GM08714 (cell line): ENCODE data around the gene LRRC7.

Experiments used
- H3K4me3 ChIP-seq: fragments of 200-500 bp; sonication (Bioruptor generic); 2 replicates; pipeline ENCODE4 v1.5.1; 2014; ENCODE audit warnings: mild to moderate bottlenecking, low read length, inconsistent platforms
- ZNF274 ChIP-seq: IDR thresholded peaks from 2 replicates; pipeline ENCODE4 v1.6.1; 2012; ENCODE audit warnings: mild to moderate bottlenecking, low read depth, low read length

Gene LRRC7

DNA sequence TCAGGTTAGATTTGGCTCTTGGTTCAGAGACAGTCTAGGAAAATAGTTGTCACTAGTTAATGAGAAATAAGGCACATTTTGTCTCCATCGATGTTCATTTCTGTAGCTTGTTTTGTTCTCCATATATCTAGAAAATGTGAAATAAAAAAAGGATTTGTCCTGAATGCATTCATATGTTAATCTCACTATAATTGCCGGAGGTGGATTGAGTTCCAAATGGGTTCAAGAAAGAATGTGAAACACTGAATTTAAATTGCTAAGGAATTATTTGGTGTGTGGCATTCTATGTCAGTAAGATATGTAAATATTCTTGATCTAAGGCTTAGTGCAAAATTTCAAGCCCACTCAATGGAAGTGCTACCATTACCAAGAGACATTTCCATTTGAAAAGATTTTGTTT, 176.7 kb downstream of the LRRC7 start:
- H3K4me3 ChIP-seq = no peak overlapping the region
- TF ChIP-seq ZNF274 = no peak

DNA sequence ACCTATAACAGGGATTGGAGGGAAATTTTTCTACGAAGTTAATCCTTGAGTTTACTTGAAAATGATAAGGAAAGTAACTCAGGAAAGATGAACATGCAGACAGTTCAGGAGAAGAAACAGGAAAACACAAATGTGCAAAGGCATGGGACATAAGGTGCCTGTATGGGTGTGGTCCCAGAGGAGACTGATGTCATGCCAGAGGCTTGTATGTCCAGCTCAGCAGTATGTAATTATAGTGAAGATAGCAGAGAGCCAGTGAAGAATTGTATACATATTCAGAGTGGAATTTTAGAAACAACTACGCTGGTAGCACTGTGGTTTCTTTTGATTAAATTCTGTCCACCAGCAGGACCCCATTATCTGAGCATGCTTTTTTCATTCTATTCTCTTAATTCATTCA, 179.5 kb downstream of the LRRC7 start:
- TF ChIP-seq ZNF274 = no peak

DNA sequence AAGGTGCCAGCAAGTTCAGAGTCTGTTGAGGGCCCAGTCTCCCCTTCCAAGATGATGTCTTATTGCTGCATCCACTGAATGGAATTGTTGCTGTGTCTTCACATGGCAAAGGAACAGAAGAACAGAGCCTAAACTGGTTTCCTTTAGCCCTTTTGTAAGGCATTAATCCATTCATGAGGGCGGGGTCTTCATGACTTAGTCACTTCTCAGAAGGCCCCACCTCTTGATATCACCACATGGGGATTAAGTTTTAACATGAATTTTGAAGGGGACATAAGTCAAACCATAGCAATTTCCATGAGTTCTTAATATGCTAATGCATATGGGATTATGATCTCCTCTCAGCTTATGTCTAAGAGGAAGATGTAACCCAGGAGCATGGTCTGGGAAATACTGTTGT, 182.9 kb downstream of the LRRC7 start:
- H3K4me3 ChIP-seq = no peak overlapping the region

More for the DNA sequence above, 179.5 kb downstream of the LRRC7 start:
- H3K4me3 ChIP-seq = no peak overlapping the region

DNA sequence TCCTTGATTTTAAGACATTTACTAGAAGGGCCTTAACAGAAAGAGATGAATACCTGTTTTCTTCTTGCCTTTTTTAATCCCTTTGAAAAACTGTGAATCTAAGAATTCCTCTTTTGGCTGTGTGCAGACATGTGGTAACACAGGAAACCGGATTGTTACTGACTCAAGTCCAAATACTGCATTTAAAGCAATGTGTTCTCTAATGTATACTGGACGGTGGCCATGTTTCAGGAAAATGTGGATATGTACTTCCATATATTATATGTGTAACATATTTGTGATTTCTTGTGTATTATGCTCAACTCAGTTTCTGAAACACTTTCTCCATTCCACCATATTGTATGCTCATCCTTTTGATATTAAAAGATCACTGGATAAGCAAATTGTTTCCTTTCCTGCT, 185.1 kb downstream of the LRRC7 start:
- no peak for TF ChIP-seq ZNF274
- no peak overlapping the region for H3K4me3 ChIP-seq

More for the DNA sequence above, 182.9 kb downstream of the LRRC7 start:
- no peak for TF ChIP-seq ZNF274

DNA sequence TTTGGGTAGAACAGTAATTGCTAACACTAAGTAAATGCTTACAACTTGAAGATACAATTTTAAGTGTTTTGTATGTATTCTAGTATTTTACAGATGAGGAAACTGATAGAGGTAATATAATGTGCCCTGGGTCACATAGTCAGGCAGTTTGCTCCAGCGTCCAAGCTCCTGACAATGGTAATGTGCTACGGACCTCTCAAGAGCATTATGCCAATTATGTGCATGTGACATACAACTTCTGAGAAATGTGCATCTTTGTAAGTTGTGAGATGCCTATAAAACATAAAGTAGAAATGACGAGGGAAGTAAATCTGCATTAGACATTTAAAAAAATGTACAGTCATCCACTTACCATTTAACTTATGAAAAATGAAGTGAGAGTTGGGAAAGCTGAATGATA, 186.8 kb downstream of the LRRC7 start:
- no peak for TF ChIP-seq ZNF274
- H3K4me3 ChIP-seq = no peak overlapping the region

GRCh38 chr1:69755647-69756046, 187.9 kb downstream of the LRRC7 start:
- no peak overlapping the region for H3K4me3 ChIP-seq
- no peak for TF ChIP-seq ZNF274

DNA sequence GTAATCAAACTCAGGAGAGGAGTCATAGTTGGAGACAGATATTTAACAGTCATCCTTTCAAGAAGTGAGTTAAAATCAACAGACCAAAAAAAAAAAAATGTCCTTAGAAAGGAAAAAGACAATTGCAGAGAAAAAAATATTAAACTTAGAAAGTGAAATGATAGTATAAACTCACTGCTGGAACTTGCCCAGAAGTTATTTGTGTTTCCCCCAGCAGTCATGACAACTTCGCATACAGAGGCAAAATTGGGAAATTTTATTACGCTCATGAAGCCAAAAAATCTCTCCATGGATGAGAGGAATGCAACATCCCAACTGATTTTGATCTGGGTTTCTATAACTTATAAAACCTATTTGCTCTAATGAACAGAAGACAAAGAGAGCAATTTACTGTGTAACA, 198.2 kb downstream of the LRRC7 start:
- no peak overlapping the region for H3K4me3 ChIP-seq
- TF ChIP-seq ZNF274 = no peak

GRCh38 chr1:69766431-69767180, 198.9 kb downstream of the LRRC7 start:
- H3K4me3 ChIP-seq = no peak overlapping the region
- TF ChIP-seq ZNF274 = no peak

DNA sequence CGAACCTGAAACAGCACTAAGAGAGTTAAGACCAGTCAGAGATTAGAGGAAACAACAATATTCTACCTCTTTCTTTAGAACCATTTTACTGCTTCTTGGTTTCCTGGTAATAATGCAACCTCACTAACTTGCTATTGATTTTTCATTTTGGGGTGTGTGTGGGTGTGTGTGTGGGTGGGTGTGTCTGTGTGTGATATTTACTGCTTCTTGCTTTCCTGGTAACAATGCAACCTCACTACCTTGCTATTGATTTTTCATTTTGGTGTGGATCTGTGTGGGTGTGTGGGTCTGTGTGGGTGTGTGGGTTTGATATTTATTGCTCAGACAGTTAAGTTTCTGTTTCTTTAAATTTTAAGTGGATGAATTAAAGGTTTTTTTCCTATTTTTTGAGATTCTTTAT, 208.8 kb downstream of the LRRC7 start:
- no peak for TF ChIP-seq ZNF274
- no peak overlapping the region for H3K4me3 ChIP-seq

- no peak overlapping the region for H3K4me3 ChIP-seq
- no peak for TF ChIP-seq ZNF274
These were observed 209.7 kb downstream of the LRRC7 start for GRCh38 chr1:69777423-69777822.

DNA sequence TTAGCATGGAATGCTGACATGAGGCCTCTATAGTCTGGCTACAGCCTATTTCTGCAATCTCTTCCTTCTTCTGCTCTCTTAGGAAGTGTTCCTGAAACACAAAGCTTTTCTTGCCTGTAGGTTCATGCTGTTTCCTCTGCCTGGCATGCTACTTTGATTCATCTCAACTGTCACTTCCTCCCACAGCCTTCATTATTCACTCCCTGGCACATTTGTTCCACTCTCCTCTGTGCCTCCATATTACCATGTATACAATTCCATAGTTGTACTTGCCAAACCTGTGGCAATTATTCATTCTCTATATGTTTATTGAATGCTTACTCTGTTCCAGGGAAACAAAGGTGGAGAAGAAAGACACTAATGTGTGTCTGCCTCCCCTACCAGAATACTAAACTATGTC, 210.2 kb downstream of the LRRC7 start:
- H3K4me3 ChIP-seq = no peak overlapping the region
- no peak for TF ChIP-seq ZNF274

- TF ChIP-seq ZNF274 = no peak
- no peak overlapping the region for H3K4me3 ChIP-seq
These were observed 219.4 kb downstream of the LRRC7 start for GRCh38 chr1:69787151-69787550.

DNA sequence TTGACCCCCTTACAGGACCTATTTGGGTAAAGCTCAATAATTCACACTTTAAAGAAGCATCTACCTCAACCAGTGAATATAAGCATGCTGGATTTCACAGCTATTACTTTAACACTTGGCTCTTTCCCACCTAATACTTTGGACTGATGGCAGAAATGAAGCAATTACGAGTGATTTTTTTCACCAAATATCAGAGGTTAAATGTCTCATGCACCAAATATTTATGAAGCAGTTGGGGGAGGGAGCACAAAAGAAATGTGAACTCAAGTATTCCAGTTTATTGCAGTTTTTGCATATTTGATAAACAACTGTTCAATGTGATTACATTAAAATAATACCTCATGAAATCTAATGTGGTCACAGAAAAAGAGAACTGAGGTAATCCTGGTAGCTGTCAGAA, 223.6 kb downstream of the LRRC7 start:
- TF ChIP-seq ZNF274 = no peak
- H3K4me3 ChIP-seq = no peak overlapping the region

GRCh38 chr1:69794831-69795230, 227.1 kb downstream of the LRRC7 start:
- no peak overlapping the region for H3K4me3 ChIP-seq
- no peak for TF ChIP-seq ZNF274

DNA sequence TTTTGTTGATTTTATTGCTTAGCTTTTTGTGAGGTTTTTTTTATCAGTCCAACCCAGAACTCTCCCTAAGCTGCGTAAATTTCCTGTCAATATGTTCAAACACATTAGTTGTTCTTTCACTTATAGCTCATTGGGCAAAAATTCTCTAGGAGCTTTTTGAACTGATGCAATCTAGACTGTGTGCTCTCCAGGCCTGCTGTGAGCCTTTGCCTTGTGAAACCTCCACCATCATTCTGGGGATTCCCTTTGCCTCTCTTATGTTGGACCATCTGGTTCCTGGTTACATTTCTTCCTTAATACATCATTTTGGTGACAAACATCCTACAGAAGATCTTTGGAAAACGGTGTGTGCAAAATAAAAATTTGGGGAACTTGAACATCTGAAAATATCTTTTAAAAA, 247.2 kb downstream of the LRRC7 start:
- no peak for TF ChIP-seq ZNF274
- no peak overlapping the region for H3K4me3 ChIP-seq

- no peak overlapping the region for H3K4me3 ChIP-seq
- TF ChIP-seq ZNF274 = no peak
These were observed 257.2 kb downstream of the LRRC7 start for GRCh38 chr1:69824932-69825331.
